ENCODE data around the gene CDC42BPB.

CDC42BPB gene, protein sequence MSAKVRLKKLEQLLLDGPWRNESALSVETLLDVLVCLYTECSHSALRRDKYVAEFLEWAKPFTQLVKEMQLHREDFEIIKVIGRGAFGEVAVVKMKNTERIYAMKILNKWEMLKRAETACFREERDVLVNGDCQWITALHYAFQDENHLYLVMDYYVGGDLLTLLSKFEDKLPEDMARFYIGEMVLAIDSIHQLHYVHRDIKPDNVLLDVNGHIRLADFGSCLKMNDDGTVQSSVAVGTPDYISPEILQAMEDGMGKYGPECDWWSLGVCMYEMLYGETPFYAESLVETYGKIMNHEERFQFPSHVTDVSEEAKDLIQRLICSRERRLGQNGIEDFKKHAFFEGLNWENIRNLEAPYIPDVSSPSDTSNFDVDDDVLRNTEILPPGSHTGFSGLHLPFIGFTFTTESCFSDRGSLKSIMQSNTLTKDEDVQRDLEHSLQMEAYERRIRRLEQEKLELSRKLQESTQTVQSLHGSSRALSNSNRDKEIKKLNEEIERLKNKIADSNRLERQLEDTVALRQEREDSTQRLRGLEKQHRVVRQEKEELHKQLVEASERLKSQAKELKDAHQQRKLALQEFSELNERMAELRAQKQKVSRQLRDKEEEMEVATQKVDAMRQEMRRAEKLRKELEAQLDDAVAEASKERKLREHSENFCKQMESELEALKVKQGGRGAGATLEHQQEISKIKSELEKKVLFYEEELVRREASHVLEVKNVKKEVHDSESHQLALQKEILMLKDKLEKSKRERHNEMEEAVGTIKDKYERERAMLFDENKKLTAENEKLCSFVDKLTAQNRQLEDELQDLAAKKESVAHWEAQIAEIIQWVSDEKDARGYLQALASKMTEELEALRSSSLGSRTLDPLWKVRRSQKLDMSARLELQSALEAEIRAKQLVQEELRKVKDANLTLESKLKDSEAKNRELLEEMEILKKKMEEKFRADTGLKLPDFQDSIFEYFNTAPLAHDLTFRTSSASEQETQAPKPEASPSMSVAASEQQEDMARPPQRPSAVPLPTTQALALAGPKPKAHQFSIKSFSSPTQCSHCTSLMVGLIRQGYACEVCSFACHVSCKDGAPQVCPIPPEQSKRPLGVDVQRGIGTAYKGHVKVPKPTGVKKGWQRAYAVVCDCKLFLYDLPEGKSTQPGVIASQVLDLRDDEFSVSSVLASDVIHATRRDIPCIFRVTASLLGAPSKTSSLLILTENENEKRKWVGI (N-terminal part only)

DNA sequence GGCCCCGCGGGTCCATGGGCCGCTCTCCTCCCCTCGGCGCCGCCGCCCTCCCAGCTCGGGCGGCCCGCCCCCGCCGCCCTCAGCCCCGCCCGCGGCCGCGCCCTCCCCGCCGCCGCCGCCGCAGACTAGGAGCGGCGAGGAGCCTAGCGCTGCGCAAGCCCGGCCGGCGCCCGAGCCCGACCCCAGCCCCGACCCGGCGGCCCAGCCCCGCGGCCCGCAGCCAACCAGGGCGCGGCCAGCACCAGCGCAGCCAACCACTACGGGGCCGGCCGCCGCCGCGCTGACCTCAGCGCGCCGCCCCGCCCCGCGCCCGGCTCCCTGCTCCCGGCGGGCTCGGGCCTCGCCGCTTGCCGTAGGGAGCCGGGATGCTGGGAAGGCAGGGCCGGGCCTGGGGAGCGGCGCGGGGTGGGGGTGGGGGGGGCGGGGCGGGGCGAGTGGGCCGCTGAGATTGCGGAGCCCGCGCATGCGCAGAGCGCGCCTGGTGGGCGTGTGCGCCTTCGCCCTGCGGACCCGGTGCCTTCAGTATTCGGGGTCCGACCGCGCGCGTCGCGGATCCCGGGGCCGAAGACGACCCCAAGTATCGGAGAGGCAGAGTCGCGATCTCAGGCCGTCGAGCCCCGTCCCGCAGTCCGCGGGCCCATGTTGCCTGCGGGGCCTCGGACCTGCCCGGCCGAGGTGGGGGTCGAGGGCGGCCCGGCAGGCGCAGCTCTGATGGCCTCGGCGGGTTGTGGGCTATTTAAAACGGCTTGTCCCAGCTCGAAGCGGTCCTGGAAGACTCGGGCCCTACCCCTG lies at the start of gene CDC42BPB:
CDC42BPB (minus strand) TSS at position 178 of the 792 bp plus-strand sequence. CDS start 376 bp downstream, outside the sequence.
- DNase-seq = peak; percentile 95

DNA sequence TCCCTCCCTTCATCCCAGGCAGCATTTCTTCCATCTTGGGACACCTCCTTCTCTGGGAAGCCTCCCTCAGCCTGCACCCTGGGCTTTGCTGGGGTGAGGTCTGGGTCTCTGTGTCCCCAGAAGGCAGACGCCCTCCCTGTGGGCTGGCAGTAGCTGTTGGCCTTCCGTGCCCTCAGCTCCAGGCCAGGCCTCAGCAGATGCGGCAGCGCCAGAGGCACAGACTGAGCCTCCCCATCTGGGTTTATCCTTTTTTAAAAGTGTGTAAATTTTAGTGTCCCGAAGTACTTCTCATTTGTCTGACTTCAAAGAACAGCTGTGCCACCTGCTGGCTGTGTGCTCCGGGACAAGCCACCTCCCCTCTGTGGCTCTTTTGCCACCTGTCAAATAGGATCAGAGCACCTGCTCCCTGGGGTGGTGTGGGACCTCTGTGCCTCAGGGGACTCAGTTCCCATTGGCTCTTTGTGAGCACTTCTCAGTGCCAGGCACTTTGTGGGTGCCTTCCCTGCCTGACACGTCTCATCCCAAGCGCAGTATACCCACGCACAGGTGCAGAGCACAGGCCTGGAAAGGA lies 48.3 kb upstream of the CDC42BPB start:
- DNase-seq = no peak

DNA sequence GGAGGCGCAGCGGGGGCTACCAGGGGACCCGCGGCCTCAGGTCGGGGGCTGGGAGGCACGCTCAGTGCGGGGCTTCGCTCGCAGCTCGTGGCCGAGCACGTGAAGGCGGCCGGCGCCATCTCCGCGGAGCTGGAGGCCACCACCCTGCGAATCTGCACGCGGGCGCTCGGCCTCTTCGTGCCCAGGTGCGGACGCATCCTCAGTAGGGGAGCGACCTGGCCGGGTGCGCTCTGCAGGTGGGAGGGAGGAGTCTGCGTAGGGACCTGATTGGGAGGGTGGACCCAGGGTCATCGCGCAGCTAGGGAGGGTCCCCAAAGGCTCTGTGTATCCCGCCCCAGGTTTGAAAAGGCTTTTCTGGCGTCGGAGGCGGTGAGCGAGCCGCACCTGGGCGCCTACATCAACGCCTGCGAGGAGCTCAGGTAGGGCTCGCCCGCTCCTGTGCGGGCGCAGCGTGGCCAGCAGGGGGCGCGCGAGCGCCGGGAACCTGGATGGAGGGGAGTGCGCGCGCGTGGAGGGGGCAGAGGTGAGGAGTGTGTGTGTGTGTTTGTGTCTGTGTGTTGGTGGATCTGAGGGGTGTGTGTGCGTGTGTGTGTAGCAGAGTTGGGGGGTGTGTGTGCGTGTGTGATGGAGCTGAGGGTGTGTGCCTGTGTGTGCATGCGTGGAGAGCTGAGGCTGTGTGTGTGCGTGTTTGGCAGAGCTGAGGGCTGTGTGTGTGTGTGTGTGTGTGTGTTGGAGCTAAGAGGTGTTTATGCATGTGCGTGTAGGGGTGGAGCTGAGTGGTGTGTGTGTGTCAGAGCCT lies 47.5 kb upstream of the CDC42BPB start:
- DNase-seq = peak; percentile 39

GRCh38 chr14:103104389-103104653 lies 47.0 kb upstream of the CDC42BPB start:
- no peak for DNase-seq

DNA sequence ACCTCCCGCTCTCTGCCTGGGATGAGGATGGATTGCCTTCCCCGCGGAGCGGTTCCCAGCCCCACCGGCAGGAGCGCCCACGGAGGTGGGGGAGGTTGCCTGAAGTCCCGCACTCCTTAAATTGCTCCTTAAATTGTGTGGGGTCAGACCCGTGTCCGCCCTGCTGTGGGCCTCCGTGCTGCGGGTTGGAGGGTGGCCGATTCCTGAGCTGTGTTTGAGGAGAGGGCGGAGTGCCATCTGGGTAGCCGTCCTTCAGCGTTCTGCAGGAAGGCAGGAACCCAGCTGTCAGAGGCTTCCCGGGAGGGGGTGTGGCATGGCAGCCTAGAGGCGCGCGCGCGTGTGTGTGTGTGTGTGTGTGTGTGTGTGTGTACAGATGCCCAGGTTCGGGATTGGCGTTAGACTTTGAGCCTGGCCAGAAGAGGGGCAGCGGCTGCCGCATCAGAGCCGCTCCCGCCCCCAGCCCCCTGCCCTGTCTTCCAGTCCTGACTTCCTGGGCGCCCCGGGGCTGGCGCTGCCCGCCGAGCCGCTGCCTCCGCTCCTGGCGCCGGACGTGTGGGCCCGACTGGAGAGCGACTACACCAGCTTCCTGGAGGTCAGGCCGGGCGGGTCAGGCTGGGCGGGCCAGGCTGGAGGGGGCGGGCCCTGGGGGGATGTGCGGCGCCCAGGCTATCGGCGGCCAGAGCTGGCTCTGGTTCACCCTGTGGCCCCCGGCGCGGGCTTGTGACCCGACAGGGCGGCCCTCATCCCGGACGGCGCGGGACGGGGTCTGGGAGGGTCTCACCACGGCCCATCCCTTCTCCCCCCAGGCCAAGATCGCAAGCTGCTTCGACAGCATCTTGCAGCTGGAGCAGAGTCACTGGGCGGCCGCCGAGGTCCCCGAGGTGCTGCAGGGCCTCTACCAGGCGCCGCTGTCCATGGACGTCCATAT lies 46.4 kb upstream of the CDC42BPB start:
- DNase-seq = peak; percentile 69

DNA sequence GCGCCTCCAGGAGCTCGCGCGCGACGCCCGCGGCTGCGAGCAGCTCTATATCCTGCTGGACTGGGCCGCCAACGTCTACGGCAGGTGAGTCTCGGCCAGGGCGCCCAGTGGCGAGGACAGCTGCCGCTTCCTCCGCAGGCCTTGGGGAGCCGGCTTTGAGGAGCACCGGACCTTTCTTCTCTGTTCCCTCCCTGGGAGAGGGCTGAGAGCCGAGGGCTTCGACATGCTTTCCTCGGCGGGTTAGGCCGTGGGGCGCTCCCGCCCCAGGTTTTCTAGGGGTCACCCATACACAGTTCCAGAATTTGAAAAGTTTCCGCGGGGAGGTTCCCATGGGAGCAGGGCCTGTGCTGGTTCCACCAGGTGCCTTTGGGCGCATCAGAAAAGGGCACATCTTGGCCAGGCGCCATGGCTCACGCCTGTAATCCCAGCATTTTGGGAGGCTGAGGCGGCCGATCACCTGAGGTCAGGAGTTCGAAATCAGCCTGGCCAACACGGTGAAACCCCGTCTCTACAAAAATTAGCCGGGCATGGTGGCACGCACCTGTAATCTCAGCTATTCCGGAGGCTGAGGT lies 45.4 kb upstream of the CDC42BPB start:
- DNase-seq = no peak

DNA sequence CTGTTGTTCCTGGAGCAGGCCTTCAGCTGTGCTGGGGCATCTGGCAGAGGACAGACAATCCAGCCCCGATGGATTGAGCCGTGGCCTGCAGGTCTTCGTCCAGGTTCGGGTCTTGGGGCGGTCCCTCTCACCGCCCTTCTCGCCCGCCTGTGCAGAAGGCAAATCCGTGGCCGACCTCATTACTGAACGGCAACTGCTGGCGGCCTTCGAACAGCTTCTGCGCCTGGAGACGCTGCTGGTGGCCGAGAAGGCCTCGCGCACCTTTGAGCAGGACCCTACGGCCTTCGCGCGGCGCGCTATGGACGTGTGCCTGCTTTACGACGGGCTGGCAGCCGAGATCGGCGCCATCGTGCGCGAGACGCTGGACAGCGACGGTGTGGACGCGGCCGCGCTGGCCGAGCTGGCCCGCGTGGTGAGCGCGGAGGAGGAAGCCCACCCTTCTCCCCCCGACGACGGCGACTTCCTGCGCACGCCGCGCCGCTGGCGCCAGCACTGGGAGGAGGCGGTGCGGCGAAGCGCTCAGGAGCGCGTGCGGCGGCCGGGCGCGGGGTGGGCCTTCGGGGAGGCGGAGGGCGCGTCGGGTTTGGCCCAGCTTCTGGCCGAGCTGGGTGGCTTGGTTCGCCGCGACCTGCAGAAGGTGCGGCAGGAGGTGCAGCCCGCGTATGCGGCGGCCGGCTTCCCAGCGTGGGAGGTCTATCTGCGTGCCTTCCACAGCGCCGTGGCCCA lies 44.8 kb upstream of the CDC42BPB start:
- DNase-seq = no peak

DNA sequence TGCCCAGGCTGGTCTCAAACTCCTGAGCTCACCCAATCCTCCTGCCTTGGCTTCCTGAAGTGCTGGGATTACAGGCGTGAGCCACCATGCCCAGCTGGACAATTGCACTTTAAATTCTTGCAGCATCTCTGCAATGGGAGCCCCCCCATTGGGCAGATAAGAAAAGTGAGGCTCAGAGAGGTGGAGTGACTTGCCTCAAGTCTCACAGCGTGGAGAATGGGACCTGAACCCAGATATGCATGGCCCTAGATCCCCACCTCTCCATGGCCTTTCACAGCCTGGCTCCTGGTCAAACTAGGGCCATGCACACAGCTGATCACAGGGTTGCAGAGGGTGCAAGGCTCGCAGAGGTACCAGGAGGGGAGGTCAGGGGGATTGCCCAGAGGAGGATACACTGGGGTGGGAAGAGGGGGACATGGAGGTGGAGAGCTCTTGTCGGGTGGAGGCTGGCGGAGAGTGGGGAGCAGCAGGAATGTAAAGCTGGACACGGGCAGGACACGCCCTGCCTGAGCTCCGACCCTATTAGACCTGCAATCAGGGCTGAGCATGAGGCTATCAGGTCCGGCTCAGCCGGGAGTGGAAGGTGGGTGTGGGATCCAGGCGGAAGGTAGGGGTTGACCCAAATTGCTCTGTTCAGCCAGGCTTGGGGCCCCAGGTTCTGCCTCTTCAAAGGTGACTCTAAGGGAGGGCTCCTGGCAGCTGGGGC lies 44.1 kb upstream of the CDC42BPB start:
- DNase-seq = no peak

- no peak for DNase-seq
These were observed 43.2 kb upstream of the CDC42BPB start for GRCh38 chr14:103100281-103101121.

DNA sequence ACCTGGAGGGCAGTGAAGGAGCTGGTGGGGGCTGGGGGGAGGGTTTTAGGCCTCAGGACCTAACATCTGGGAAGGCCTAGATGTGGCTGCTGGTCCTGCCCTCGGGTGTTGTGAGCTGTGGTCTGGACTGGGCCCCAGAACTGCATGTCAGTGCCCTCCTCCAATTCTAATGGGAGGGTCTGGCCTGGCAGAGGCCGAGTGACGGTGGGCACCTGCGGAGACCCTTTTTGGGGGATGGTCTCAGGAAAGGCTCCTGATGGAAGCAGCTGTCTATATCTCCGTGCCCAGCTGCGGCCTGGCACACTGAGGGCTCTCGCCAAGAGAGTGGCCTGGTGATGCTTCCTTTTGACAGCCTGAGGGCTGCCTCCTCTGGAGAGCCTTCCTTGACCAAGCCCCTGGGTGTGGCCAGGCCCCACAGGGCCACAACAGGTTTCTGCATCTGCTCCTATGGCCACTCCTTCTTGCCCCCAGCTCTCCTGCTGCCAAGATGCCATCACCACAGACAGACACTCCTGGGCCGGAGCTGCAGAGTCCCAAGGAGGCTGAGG lies 42.5 kb upstream of the CDC42BPB start:
- no peak for DNase-seq

GRCh38 chr14:103099081-103099732 lies 41.9 kb upstream of the CDC42BPB start:
- DNase-seq = no peak

- DNase-seq = no peak
These were observed 40.9 kb upstream of the CDC42BPB start for GRCh38 chr14:103097994-103098957.

GRCh38 chr14:103097244-103097993 lies 40.1 kb upstream of the CDC42BPB start:
- no peak for DNase-seq

DNA sequence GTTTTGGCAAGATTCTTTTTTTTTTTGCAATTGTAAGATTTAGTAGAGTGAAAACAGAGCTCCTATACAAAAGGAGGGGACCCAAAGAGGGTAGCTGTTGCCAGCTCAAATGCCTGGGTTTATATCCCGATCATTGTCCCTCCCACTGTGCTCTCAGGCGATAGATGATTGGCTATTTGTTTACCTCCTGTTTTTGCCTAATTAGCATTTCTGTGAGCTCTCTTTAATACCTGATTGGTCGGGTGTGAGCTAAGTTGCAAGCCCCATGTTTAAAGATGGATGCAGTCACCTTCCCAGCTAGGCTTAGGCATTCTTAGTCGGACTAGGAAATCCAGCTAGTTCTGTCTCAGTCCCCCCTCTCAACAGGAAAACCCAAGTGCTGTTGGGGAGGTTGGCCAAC lies 39.0 kb upstream of the CDC42BPB start:
- DNase-seq = no peak
